Effector CD8-positive, alpha-beta T cell (primary cell): ENCODE measurements around the gene IL1RAPL1.

Source experiments
- DNase-seq: peaks from one replicate; lab custom pipeline; 2025; lab: John Stamatoyannopoulos, UW

The IL1RAPL1 gene

DNA sequence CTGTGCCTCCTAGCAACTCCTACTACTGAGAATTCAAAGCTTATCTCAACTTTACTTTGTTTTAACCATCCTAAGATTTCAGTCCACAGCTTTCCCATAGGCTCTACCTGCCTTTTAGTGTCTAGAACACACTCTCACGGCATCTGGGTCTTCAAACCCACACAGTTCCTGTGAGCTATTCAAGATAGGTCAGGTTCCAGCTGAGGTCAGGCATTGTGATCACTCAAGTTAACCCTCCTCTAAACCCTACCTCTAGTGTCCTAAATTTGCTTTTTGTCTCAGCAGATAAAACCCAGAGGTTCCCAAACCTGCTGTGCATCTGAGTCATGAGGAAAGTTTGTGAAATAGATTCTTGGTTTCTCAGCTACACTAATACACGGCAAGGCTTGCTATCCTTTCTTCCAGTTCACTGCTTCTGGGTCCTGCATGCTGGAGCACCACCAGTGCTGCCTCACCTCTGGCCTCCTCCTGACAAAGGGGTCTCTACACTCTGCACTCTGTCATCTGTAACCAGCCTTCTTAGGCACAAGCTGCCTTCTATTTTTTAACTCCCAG, 1303.5 kb downstream of the IL1RAPL1 start:
- no peak for DNase-seq

DNA sequence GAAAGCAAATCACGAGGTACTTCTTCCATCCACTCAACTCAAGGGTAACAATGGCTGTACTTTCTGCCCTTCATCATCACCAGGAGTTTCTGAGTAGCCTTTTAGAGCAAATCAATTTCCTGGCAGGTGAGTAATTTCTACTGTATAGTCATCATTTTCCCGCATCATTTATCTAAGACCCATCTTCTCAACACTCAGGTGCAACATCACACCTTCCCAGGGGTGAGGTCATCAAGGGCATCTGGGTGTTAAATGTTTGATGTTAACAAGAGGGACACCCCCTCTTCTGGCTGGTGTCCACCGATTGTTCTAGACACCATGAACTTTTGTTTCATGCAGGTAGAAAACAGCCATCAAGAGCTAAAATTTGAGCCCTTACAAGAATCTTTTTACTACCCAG, 1314.8 kb downstream of the IL1RAPL1 start:
- DNase-seq, result no peak

DNA sequence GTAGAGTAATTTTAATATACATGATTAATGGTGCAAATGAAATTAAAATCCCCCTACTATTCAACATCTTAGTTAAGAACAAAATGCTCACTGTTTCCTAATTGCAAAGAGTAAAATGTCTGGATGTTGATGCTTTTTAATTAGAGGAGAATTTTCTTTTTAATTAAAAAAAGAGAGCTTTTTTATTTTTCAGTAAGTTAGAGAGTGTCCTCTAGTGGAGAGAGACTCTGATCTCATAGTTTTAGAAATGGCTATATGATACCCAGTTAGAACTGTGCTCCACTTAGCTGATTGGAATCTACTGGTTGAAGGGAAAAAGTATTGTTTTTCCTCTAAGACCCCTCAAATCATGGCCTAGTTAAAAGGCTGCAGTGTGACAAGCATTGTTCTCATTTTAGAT, 1316.1 kb downstream of the IL1RAPL1 start:
- DNase-seq, result no peak

DNA sequence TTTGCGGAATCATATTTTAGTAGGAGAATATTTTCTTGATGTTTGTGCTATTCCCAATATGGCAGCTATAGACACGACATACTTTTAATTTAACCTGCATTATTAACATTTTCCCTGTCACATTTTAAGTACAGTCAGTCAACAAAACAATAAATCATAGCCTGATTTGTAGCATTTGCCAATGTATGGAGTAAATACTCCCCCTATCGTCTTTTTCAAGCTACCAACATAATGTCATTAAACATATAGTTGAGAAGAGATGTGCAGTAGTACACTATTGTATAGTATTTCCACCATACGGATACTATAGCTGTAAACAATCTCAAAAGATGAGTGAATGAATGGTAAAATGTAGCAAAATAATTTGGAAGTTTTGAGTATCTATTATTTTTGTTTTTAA, 1324.4 kb downstream of the IL1RAPL1 start:
- no peak for DNase-seq

DNA sequence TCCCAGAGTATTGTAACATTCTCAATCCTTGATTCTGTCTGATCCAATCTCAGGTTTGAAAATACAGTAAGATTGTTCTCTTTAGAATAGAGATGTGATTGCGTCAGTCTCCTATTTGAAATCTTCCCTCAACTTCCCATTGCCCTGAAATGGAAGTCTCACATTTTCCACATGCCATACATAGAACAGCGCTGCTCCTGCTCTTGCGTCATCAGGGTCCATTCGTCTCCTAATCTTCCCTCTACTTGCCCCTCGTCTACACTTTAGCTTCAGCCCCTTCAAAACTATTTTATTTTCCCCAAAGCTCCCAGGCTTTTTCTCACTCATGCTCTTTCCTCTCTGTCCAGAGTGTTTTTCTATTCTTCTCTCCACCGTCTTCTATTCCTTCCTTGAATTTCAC, 1326.4 kb downstream of the IL1RAPL1 start:
- DNase-seq, result no peak

DNA sequence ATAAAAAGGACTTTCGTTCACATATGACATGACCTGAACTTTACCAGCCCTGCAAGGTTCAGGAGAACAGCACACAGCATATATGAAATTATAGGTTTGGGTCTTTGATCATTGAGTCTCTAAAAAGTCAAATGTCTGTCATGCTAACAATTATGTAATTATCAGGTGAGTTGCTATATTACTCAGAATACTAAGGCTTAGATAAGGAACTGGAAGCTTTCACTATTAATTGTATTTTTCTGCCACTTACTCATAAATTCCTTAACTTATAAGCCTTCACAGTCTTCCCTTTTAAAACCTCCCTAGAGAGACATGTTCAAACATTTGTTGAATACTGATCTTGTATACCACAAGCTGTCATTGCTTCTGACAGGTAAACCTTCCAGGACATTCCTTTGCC, 1335.4 kb downstream of the IL1RAPL1 start:
- no peak for DNase-seq

DNA sequence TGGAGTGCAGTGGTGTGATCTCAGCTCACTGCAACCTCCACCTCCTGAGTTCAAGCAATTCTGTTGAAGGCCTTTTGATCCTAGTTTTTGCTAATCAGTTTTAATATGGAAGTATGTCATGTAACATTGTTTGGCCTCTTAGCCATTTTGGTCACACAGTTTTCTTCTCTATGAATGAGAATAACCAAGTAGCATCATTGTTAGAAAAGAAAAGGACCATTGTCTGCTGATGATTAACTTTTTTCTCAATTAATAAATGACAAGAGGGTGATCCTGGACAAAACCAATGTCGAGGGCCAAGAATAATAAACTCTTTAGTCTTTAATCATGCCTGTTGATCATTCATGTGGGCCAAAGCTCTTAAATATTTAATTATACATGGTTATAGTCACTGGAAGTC, 1338.8 kb downstream of the IL1RAPL1 start:
- no peak for DNase-seq

DNA sequence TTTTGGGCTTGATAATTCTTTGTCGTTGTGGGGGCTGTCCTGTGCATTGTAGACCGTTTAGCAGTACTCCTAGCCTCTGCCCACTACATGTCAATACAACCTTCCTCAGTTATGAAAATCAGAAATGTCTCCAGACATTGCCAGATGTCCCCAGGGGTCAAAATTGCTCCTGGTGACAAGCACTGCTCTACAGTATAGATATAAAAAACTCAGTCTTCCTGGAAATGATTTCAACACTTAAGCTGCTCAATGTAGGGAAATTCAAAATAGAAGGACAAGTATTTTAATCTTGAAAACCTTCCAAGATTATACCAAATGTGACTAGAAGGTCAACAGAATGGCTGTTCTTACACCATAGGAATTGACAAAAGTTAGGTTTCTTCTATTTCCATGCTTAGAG, 1339.4 kb downstream of the IL1RAPL1 start:
- DNase-seq, result no peak

DNA sequence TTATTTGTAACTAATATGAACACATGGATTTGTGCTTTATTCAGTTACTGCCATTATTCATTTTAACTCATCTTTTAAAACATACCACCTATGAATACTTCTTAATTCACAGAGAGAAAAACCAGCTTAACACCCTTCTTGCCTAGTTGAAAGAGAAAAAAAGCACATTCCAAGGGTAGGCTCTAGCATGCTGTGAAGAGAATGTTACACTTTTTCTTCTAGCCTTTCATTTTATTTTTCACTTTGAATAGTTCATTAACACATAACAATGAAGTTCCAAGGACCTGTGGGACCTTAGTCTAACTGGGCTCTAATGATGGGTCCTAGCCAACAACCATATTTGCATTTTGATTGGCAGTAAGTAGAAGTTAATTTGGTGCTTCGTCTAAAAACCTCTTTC, 1348.2 kb downstream of the IL1RAPL1 start:
- no peak for DNase-seq

DNA sequence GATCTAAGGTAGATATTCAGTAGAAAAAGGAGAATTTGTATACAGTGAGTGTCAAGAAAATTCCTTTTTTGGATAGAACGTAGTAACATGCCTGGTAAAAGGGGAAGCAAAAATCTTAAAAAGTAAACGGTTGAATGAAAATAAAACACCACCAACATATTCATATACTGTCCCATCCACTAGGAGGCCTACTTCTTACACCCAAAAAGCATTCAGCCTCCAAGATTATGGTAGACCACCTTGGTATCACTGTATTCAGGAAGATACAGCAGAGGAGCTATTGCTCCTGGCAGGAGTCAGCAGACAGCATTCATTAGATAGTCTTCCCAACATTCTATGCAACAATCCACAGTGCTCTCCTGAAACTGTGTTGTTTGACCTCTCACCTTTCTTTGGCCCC, 1353.5 kb downstream of the IL1RAPL1 start:
- no peak for DNase-seq

DNA sequence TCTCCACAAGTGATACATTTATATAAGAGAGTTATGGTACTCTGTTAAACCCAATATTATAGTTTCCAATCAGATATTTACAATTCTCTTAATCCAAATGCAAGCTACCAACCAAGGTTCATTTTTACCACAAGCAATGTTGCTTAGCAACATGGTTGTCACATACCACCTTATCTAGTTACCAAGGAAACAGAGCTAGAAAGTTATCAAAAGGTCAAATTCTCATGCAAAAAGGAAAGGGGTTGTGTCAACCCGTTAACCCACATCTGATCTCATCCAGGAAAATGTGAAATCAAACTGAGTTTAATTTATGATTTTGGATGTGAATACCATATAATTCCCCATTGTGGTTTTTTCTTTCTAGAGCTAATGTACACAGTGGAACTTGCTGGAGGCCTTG, 1354.0 kb downstream of the IL1RAPL1 start:
- no peak for DNase-seq

DNA sequence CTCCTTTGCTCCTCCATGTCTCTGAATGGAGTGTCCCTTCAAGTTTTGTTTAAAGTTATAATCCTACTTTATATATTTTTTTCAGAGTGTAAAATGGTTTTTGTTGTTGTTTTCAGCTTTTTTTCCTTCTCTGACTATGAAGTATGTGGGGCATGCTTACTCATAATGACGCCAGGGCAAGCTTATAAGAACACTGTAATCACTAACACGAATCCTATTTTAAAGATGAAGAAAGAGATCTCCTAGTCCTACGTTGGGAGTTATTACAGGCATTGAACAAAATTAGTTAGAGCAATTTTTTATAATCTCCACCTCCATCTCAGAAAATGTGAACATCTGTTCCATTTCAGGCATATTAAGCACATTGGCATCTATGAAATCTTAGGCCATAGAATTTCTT, 1360.0 kb downstream of the IL1RAPL1 start:
- no peak for DNase-seq

DNA sequence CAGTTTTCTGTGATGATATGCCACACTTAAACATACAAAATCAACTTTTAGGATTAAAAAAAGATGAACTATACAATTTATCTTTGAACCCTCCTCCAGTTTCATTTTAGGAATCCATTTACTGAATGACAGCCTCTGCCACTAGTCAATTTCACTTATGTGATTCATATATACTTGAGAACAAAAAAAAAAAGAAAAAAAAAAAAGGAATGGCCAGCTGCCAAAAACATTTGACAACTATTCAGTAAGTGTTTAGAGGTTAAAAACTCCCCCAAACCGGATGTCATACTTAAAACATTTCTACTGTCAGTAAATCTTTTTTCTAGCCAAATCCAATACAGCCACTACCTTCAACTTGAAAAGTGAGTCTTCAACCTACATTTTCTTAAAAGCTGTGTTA, 1361.4 kb downstream of the IL1RAPL1 start:
- DNase-seq, result no peak

DNA sequence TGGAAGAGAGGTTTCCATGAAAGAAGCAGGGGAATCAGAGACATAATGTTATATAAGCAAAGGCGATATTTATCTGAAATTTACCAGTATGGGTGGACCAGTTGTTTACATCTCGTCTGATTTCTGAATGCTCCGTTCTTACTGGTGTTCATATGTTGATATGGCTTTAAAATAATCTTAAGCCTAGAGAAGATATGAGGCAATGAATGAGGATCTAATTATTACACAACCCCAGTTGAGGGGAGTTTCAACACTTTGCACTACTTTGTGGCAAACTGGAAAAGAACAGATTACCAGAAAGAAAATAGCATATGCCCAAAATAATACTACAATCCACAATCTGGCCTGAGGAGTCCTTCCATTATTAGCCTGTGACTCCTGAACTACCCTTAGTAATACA, 1364.8 kb downstream of the IL1RAPL1 start:
- no peak for DNase-seq

DNA sequence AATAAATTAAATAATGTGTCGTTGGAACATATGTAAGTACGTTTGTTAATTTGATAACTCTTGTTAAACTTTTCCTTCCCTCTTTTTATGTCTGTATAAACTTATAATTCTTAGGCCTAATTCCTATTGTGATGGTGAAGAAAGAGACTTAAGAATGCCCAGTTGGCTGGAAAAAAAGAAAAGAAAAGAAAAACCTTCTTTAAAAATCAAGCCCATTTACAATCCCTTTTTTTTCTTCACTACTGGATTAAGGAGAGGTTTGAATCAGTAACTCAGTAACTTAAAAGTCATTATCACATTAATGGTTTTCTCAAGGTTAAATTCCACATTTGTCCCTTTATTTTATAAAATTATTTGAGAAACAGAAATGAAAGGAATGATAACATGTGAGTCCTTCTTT, 1374.8 kb downstream of the IL1RAPL1 start:
- DNase-seq, result no peak

DNA sequence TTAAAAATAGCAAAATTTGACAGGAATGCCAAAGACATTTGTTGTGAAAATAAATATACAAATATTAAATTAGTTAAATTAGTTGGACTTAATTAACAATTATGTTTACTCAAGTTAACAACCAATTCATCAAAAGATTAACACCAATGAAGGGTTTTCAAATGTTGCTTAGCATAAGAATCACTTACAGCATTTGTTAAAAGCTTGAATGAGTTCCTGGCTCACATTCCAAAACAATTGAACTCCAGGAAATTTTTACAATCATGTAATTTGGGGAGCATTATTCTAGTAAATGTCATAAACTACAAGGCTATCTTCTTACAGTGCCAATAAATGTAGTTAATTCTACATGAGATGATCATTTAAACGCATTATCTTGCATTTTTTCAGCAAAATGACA, 1378.4 kb downstream of the IL1RAPL1 start:
- no peak for DNase-seq

DNA sequence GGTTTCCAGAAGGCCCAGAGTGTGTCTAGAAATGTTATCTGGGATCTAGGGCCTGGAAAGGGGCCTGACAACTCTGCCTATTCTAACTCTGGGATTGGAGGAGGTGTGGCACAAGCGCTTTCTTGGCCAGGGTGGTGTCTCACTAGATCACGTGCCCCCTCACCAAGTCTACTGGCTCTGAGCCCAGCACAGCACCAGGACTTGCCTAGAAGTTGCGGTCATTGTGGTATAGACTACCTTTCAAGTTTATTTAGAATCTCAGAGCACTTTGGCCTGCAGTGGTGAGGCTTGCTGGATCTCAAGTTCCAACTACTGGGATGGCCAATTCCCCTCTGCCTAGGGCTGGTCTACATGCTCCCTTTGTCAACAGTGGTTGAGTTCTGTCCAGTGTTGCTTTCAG, 1404.8 kb downstream of the IL1RAPL1 start:
- no peak for DNase-seq

DNA sequence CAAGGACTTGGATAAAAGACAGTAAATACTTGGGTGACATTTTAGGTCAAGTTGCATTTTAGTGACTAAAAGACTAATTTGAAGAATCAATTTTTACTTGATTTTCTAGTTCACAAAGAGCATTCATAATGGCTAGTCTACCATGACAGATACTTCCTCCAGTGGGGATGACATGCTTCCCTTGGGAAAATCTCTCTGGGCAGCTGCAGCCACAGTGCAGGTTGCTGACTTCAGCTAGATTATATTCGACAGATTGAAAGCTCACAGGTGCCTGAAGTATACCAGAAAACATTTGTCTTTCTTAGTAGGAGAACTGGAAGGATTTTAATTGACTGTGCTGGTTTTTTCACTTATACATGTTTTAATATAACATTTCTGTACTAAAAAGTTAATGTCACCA, 1418.6 kb downstream of the IL1RAPL1 start:
- DNase-seq, result no peak
